IPS-20b (cell line): ENCODE data around the gene ZRSR2.
"Not testable (repeated sequence)": the region's sequence is repeated elsewhere in the genome, so short reads cannot be mapped to it uniquely, and the experiment has no call there.

Source experiments
- H3K27ac ChIP-seq: one replicate; pipeline ENCODE4 v1.5.1; 2013; ENCODE audit warnings: low read length
- H3K27me3 ChIP-seq: 2 replicates; pipeline ENCODE4 v1.6.1; 2013; ENCODE audit warnings: mild to moderate bottlenecking, low read length, inconsistent platforms; ENCODE audit not compliant: insufficient read depth
- H3K36me3 ChIP-seq: 2 replicates; pipeline ENCODE4 v1.6.1; 2013; ENCODE audit warnings: low read depth, mild to moderate bottlenecking, inconsistent platforms, low read length, moderate library complexity; ENCODE audit not compliant: insufficient read depth
- H3K4me1 ChIP-seq: 2 replicates; pipeline ENCODE4 v1.6.1; 2013; ENCODE audit warnings: mild to moderate bottlenecking, control low read depth, inconsistent platforms, low read length, moderate library complexity; ENCODE audit not compliant: insufficient read depth
- H3K4me3 ChIP-seq: 2 replicates; pipeline ENCODE4 v1.5.1; 2013; ENCODE audit warnings: mild to moderate bottlenecking, low read length, inconsistent platforms
- H3K9ac ChIP-seq: 2 replicates; pipeline ENCODE4 v1.6.1; 2013; ENCODE audit warnings: low read depth, mild to moderate bottlenecking, inconsistent platforms, low read length, moderate library complexity
- H3K9me3 ChIP-seq: 2 replicates; pipeline ENCODE4 v1.6.1; 2013; ENCODE audit warnings: mild to moderate bottlenecking, low read depth, low read length, inconsistent platforms; ENCODE audit not compliant: insufficient read depth

Gene ZRSR2

DNA sequence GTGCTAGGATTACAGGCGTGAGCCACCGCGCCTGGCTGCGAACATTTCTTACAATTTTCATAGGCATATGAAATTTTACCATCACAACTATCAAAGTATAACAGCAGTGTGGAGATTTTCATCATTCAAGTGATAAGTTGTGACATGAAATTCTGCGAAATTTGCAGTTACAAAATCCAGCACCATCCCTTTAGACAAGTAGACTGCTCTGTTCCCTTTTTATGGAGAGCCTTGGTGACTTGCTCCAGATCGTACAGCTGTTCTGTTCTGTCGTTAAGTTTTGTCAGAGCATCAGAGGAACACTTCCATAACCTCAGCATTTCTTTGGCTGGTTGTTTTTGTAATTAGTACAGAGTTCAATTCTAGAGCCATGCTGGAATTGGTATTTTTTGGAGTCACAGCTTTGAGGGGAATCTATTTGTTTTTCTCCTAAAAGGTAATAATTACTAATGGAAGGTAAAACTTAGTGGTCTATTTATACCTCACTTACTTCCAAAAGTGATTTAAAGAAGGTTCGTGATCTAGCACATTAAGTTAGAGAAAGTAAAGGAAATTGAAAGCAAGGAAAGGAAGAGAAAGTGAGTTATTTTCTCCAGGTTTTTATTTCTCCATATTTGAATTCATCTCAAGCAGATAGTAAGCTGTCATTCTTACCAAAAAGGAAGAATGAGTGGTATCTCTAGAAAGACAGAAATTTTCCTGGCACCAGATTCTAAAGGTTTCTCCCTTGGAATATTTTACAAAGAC lies 22.1 kb downstream of the ZRSR2 start:
- H3K9me3 ChIP-seq, result no peaks in the 10 kb centered on the region
- H3K4me3 ChIP-seq, result no peak overlapping the region
- H3K36me3 ChIP-seq, result peaks cover 58% of the 10 kb centered on the region
- peaks cover 9% of the 10 kb centered on the region for H3K4me1 ChIP-seq
- no peaks in the 10 kb centered on the region for H3K27me3 ChIP-seq
- H3K9ac ChIP-seq, result no peak overlapping the region
- H3K27ac ChIP-seq, result no peak overlapping the region

DNA sequence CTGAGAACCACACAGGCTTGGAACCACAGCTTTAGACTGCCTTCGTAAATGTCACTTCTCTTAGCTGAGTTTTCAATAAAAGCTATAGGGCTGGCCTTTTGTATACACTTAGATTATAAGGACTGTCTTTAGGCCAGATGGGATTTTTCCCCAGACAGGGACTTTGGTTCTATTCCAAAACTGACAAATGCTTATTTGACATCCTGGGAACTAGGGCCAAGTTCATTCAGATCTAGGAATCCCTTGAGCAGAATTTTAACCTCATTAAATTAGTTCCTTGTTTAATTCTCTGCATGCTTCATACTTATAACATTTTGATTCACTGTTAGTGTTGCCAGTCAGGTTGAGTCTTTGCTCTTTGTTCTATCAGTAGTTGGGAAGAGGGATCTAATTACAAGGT lies 23.1 kb downstream of the ZRSR2 start:
- no peak overlapping the region for H3K27ac ChIP-seq
- H3K36me3 ChIP-seq, result peaks cover 64% of the 10 kb centered on the region
- H3K9me3 ChIP-seq, result no peaks in the 10 kb centered on the region
- peaks cover 9% of the 10 kb centered on the region for H3K4me1 ChIP-seq
- H3K4me3 ChIP-seq, result no peak overlapping the region
- H3K27me3 ChIP-seq, result no peaks in the 10 kb centered on the region
- H3K9ac ChIP-seq, result no peak overlapping the region

DNA sequence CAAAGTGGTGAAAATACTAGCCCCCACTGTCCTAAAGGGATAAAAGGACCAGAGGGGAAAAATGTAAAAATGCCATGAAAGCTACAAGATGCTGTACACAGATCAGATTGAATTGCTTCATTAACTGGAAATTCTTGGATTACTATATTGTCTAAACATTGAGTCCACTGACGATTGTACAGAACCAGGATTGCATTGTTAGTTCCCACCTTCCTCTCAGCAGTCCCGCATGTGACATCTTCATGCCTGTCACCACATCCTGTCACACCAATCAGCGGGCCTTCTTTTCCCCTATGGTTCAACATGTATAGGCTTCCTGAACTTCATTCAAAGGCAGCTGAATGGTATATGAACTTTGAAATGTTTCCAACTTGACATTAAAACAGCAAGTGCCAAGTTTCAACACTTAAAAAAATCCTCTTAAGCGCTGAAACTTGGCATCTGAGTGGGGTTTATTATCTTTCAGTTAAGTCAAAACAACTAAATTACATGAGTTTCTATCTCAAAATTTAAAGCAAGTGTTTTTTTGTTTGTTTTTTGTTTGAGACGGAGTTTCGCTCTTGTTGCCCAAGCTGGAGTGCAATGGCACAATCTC lies 24.6 kb downstream of the ZRSR2 start:
- no peaks in the 10 kb centered on the region for H3K9me3 ChIP-seq
- peaks cover 9% of the 10 kb centered on the region for H3K4me1 ChIP-seq
- H3K27me3 ChIP-seq, result no peaks in the 10 kb centered on the region
- no peak overlapping the region for H3K27ac ChIP-seq
- H3K36me3 ChIP-seq, result peaks cover 60% of the 10 kb centered on the region
- no peak overlapping the region for H3K9ac ChIP-seq
- H3K4me3 ChIP-seq, result no peak overlapping the region

DNA sequence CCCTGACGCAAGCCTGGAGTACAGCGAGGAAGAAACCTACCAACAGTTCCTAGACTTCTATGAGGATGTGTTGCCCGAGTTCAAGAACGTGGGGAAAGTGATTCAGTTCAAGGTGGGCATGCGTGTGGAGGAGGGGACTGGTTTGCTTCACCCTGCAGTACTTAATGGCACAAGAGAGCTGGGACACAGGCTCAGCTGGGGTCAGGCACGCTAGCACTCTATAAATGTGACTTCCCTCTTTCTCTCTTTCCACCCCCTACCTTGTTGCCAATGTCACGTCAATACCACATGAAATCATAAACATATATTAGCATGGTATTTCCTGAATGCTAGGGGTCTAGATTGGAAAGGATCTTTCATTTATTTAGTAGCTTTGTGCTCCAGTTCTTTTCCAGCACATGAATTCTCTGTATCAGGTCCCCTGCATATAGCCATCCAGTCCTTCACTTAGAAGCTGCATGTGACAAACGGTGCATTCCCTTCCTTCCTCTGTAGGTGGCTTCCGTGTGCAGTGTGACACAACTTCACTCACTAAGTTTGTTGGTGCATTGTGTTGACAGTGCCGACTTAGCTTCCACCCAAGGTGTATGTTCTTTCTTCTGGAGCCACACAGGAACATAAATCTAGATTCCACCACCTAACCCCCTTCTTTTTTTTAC lies 25.6 kb downstream of the ZRSR2 start:
- peak overlapping the region; percentile 33 for H3K27ac ChIP-seq
- no peaks in the 10 kb centered on the region for H3K9me3 ChIP-seq
- H3K36me3 ChIP-seq, result peaks cover 62% of the 10 kb centered on the region
- H3K4me3 ChIP-seq, result peak overlapping the region; percentile 3; the same call in 1 of the 2 replicates
- no peaks in the 10 kb centered on the region for H3K27me3 ChIP-seq
- H3K4me1 ChIP-seq, result peaks cover 9% of the 10 kb centered on the region
- H3K9ac ChIP-seq, result peak overlapping the region; percentile 67; the same call in 1 of the 2 replicates

DNA sequence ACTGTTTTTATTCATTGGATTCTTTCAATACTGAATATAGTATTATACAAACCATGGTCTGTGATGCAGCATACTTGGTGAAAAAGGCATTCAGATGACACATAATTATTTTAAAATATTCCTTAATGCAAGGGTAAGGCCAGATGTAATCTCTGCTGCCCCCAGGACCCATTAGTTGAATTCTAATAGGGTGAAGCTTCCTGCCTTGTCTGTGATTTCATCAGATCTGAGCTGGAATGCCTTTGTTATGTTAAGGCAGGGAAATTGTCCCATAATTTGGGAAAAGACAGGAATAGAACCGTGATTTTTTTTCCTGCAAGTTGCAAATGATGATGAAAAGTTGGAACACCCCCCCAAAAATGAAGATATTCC lies 26.1 kb downstream of the ZRSR2 start:
- peak overlapping the region; percentile 33 for H3K27ac ChIP-seq
- H3K4me1 ChIP-seq, result peaks cover 9% of the 10 kb centered on the region
- peak overlapping the region; percentile 3; the same call in 1 of the 2 replicates for H3K4me3 ChIP-seq
- peaks cover 58% of the 10 kb centered on the region for H3K36me3 ChIP-seq
- no peaks in the 10 kb centered on the region for H3K9me3 ChIP-seq
- peak overlapping the region; percentile 67; the same call in 1 of the 2 replicates for H3K9ac ChIP-seq
- no peaks in the 10 kb centered on the region for H3K27me3 ChIP-seq

DNA sequence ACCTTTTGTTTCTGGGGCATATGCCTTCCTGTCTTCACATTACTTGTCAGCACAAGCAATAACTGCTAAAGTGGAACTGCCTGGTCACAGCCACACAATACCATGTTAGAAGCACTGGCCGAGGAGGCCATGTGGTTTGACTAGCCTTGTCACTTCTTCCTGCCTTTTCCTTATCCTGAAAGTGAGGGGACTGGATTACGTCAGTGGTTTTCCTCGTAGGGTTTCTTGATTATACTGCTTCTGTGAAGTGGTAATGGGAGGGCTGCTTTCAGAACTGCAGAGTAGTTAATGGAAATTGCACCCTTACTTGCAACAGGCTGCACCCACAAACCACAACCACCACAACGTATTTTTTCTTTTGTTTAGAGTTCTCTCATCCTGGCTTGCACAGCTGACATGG lies 26.6 kb downstream of the ZRSR2 start:
- peaks cover 57% of the 10 kb centered on the region for H3K36me3 ChIP-seq
- peak overlapping the region; percentile 70 for H3K27ac ChIP-seq
- peak overlapping the region; percentile 67; the same call in 1 of the 2 replicates for H3K9ac ChIP-seq

DNA sequence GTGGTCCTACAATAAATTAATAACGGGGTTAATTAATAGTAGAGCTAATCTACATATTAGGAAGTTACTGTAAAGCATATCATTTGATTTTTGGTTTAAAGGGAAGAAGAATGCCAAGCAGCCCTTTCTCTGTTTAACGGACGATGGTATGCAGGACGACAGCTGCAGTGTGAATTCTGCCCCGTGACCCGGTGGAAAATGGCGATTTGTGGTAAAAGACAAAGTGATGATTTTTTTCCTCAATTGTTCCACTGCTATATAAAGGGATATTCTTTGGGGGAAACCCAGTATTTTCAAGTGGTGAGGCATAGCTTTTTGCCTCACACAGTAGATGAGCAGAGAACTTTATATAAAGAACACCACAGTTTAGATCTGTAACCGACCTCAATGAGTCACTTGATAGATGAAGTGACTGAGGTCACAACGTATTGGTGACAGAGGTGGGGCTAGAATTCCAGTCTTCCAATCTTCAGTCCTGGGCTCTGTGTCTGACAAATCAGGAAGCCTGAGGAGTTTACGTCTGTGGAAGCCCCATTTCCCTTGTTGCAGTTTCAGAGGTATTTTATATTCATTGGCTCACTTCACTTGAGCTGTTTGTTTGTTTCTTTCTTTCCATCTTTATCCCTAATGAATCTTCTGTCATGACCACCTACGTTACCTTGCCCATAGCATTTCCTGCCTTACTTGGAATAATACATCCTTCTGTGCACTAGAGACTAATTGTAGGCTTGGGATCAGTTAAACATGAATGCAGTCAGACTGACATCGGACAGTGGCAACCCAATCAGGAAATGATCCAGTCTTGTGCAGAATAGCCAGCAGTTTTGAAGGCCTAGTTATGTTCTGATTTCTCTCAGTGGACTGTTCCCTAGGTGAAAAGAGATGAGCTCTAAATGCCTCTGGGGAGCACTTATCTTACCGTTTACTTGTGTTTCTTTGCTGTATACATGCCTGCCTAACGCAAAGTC lies 30.1 kb downstream of the ZRSR2 start:
- Histone ChIP-seq H3K27me3 (no peaks in the 10 kb centered on the region), H3K4me1 (peaks cover 9% of the 10 kb centered on the region), H3K9ac (no peak overlapping the region), H3K9me3 (no peaks in the 10 kb centered on the region), H3K4me3 (no peak overlapping the region), H3K36me3 (peaks cover 45% of the 10 kb centered on the region; the same call in 1 of the 2 replicates), H3K27ac (no peak overlapping the region)

More for the DNA sequence above, 26.6 kb downstream of the ZRSR2 start:
- H3K4me1 ChIP-seq, result peaks cover 9% of the 10 kb centered on the region
- H3K4me3 ChIP-seq, result no peak overlapping the region
- H3K9me3 ChIP-seq, result no peaks in the 10 kb centered on the region
- no peaks in the 10 kb centered on the region for H3K27me3 ChIP-seq

DNA sequence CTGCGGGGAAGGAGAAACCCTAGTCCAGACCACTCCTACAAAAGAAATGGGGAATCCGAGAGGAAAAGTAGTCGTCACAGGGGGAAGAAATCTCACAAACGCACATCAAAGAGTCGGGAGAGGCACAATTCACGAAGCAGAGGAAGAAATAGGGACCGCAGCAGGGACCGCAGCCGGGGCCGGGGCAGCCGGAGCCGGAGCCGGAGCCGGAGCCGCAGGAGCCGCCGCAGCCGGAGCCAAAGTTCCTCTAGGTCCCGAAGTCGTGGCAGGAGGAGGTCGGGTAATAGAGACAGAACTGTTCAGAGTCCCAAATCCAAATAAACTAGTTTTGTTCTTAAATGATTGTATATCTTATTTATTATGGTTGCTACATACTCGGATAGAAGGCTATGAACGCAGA lies 32.6 kb downstream of the ZRSR2 start:
- Histone ChIP-seq H3K9ac (no peak overlapping the region), H3K27me3 (no peaks in the 10 kb centered on the region), H3K36me3 (peaks cover 46% of the 10 kb centered on the region), H3K4me1 (no peaks in the 10 kb centered on the region), H3K9me3 (no peaks in the 10 kb centered on the region), H3K27ac (no peak overlapping the region), H3K4me3 (no peak overlapping the region)

DNA sequence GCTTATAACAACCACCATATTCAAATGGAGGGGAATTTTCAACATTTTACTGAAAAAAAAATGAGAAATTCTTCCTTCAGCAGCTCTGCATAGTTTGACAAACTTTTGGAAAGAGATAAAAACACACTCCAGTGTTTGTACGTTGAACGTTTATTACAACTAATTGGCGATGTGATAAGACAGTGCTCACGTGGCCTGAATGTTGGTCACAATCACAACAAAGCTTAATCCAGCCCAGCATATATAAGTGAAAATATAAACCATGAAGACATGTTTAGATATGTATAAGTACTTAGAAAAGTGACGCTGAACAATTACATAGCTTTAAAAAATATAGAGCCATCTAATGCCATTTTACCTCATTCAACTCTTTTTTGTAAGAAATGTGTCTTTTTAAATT lies 35.7 kb downstream of the ZRSR2 start:
- Histone ChIP-seq H3K36me3 (peaks cover 47% of the 10 kb centered on the region), H3K9me3 (no peaks in the 10 kb centered on the region), H3K4me1 (no peaks in the 10 kb centered on the region), H3K27ac (no peak overlapping the region), H3K27me3 (no peaks in the 10 kb centered on the region), H3K9ac (no peak overlapping the region), H3K4me3 (no peak overlapping the region)

DNA sequence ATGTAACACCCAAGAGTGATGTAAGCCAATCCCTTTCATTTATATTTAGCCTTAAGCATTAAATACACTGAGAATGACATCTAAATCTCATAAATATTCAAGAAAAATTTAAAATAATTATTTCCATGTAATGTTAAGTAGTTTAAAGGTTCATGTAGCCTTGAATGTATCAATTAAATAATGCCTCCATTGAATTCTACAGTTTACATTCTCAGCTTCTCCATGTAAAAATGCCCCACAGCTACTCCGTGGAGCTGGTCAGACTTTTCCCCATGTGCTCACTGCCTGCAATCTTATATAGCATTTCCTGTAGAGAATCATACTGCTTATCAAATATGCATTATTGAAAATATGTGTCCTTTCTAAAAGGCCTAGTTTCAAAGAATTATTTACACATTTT lies 38.9 kb downstream of the ZRSR2 start:
- Histone ChIP-seq H3K27me3 (no peaks in the 10 kb centered on the region), H3K36me3 (peaks cover 49% of the 10 kb centered on the region), H3K4me3 (no peak overlapping the region), H3K9me3 (no peaks in the 10 kb centered on the region), H3K27ac (no peak overlapping the region), H3K4me1 (peaks cover 4% of the 10 kb centered on the region; the same call in 1 of the 2 replicates), H3K9ac (no peak overlapping the region)

DNA sequence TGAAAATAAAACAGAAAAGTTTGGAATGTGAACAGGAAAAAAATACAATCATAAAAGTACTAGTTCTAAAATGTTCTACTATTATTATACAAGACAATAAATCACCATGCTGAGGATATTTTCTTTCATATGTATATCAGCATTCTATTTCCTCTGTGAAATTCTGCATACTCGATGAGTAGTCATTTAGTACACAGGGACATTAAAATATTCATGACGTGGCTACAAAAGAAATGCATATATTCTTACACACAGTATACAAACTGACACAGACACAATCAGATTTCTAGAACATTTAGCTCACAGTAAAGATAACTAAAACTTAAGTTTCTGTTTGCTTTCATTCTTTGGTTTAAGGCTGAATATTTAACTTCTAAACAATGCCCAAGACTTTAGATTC lies 41.1 kb downstream of the ZRSR2 start:
- H3K27me3 ChIP-seq, H3K4me1 ChIP-seq, H3K9ac ChIP-seq, H3K9me3 ChIP-seq, H3K4me3 ChIP-seq, H3K27ac ChIP-seq: not testable (repeated sequence)
- peaks cover 54% of the 10 kb centered on the region for H3K36me3 ChIP-seq
